ENCODE data around the gene GLIS2. TPM values are rescaled to one million over a fixed set of nuclear protein-coding genes. Genes with fewer than 3 reads are reported as not detected.

GLIS2 gene
- total RNA-seq, 4 donors from 2014 or later: 5.7 to 26.9 (median 7.9) TPM

GRCh38 chr16:4272114-4272956 lies 43.5 kb upstream of the GLIS2 start:
- Histone ChIP-seq H3K4me3 (peak overlapping the region; percentile 82 to 97), H3K4me1 (peaks cover 0 to 31% (median 8%) of the 10 kb centered on the region in 3 donors), H3K9me3 (no peaks in the 10 kb centered on the region), H3K27ac (peak overlapping the region; percentile 47 to 95 (median 90)), H3K27me3 (no peaks in the 10 kb centered on the region), H3K36me3 (peaks cover 0 to 3% of the 10 kb centered on the region in 2 donors)
- peak; percentile 13 for ATAC-seq
- TF ChIP-seq EP300 (IDR thresholded peaks at IDR 0.05): no peak
- TF ChIP-seq POLR2AphosphoS5 (IDR thresholded peaks at IDR 0.05): no peak
- TF ChIP-seq POLR2A (IDR thresholded peaks at IDR 0.05): no peak
- TF ChIP-seq CTCF (IDR thresholded peaks at IDR 0.05): no peak
- WGBS, 2 donors (ENCODE audit: low coverage in 1 of 2): no CpG with 5 or more reads among the region's 79 CpGs

- no peaks in the 10 kb centered on the region for H3K9me3 ChIP-seq
- no peak for TF ChIP-seq EP300 (IDR thresholded peaks at IDR 0.05)
- peak; percentile 35 for TF ChIP-seq POLR2AphosphoS5 (IDR thresholded peaks at IDR 0.05)
- TF ChIP-seq CTCF (IDR thresholded peaks at IDR 0.05): peak in 3 of 4 experiments; percentile 41 to 46 (median 43)
- no peak for TF ChIP-seq POLR2A (IDR thresholded peaks at IDR 0.05)
- peak overlapping the region; percentile 84 to 95 (median 90) for H3K27ac ChIP-seq
- ATAC-seq: peak; percentile 52
- peaks cover 0 to 31% (median 8%) of the 10 kb centered on the region in 3 donors for H3K4me1 ChIP-seq
- peak overlapping the region; percentile 82 to 97 for H3K4me3 ChIP-seq
- 0% methylated on average over 8 of the region's 25 CpGs; no CpG with 5 or more reads in 1 of the 2 donors for whole genome bisulfite sequencing, 2 donors (ENCODE audit: low coverage in 1 of 2)
- no peaks in the 10 kb centered on the region for H3K27me3 ChIP-seq
- no peaks in the 10 kb centered on the region for H3K36me3 ChIP-seq
These were observed 42.0 kb upstream of the GLIS2 start for GRCh38 chr16:4273858-4274311.

- 61 to 84% methylated on average over 3 to 6 of the region's 6 CpGs for WGBS, 2 donors (ENCODE audit: low coverage in 1 of 2)
- ATAC-seq: no peak
- no peaks in the 10 kb centered on the region for H3K27me3 ChIP-seq
- peaks cover 0 to 24% (median 2%) of the 10 kb centered on the region in 3 donors for H3K4me1 ChIP-seq
- no peak overlapping the region for H3K27ac ChIP-seq
- no peaks in the 10 kb centered on the region for H3K36me3 ChIP-seq
- TF ChIP-seq POLR2AphosphoS5 (IDR thresholded peaks at IDR 0.05): no peak
- TF ChIP-seq EP300 (IDR thresholded peaks at IDR 0.05): no peak
- no peak for TF ChIP-seq POLR2A (IDR thresholded peaks at IDR 0.05)
- no peak for TF ChIP-seq CTCF (IDR thresholded peaks at IDR 0.05)
- no peaks in the 10 kb centered on the region for H3K9me3 ChIP-seq
- H3K4me3 ChIP-seq: no peak overlapping the region
These were observed 40.0 kb upstream of the GLIS2 start for GRCh38 chr16:4275861-4276260.

GRCh38 chr16:4277987-4278513 lies 37.8 kb upstream of the GLIS2 start:
- Histone ChIP-seq H3K9me3 (no peaks in the 10 kb centered on the region), H3K36me3 (no peaks in the 10 kb centered on the region), H3K27me3 (no peaks in the 10 kb centered on the region), H3K4me1 (peaks cover 0 to 16% (median 0%) of the 10 kb centered on the region in 3 donors), H3K4me3 (no peak overlapping the region), H3K27ac (no peak overlapping the region)
- ATAC-seq: no peak
- TF ChIP-seq POLR2A (IDR thresholded peaks at IDR 0.05) (no peak), POLR2AphosphoS5 (IDR thresholded peaks at IDR 0.05) (no peak), CTCF (IDR thresholded peaks at IDR 0.05) (no peak), EP300 (IDR thresholded peaks at IDR 0.05) (no peak)
- WGBS, 2 donors (ENCODE audit: low coverage in 1 of 2): 93% methylated on average over 2 of the region's 2 CpGs

Measured in gastroesophageal sphincter (tissue), 4 donors.